HepG2 (cell line): ENCODE results near the gene CRIP1. TPM values are rescaled to one million over a fixed set of nuclear protein-coding genes. Genes with fewer than 3 reads are reported as not detected.
A peak's percentile ranks its signal among the peaks of the same experiment; 100 is the strongest.

ENCODE experiments used
- DMAP1 ChIP-seq: IDR thresholded peaks from 2 replicates; pipeline ENCODE4 v1.6.1; 2016
- GTF3A ChIP-seq: sonication (generic); formaldehyde crosslinking; conservative IDR thresholded peaks from 2 replicates; pipeline ENCODE4 v1.4.0; 2020; ENCODE audit warnings: mild to moderate bottlenecking, missing genetic modification reagents
- HMG20B ChIP-seq: conservative IDR thresholded peaks from 2 replicates; pipeline ENCODE4 v1.6.1; 2016; ENCODE audit warnings: missing genetic modification reagents, missing compliant biosample characterization
- HOXA9 ChIP-seq: sonication (generic); formaldehyde crosslinking; IDR thresholded peaks from 2 replicates; pipeline ENCODE4 v1.8.1; 2022; ENCODE audit warnings: missing genetic modification reagents, mild to moderate bottlenecking, moderate library complexity, borderline replicate concordance
- MTF1 ChIP-seq: sonication (generic); formaldehyde crosslinking; IDR thresholded peaks from 2 replicates; pipeline ENCODE4 v1.5.0; 2020; ENCODE audit warnings: missing genetic modification reagents
- NCOA1 ChIP-seq: sonication (generic); formaldehyde crosslinking; IDR thresholded peaks from 2 replicates; pipeline ENCODE4 v1.9.0; 2021; ENCODE audit warnings: missing genetic modification reagents
- NFRKB ChIP-seq: fragments of 450-650 bp; IDR thresholded peaks from 2 replicates; pipeline ENCODE4 v1.6.1; 2017
- NPAS2 ChIP-seq: sonication (generic); formaldehyde crosslinking; IDR thresholded peaks from 2 replicates; pipeline ENCODE4 v1.8.0; 2022; ENCODE audit warnings: mild to moderate bottlenecking, missing genetic modification reagents, borderline replicate concordance
- ONECUT2 ChIP-seq: sonication (generic); formaldehyde crosslinking; IDR thresholded peaks from 2 replicates; pipeline ENCODE4 v1.4.0; 2020; ENCODE audit warnings: missing genetic modification reagents
- ZBTB25 ChIP-seq: IDR thresholded peaks from 2 replicates; pipeline ENCODE4 v1.6.1; 2018; ENCODE audit warnings: missing genetic modification reagents
- ZBTB40 ChIP-seq, 2 experiments: fragments of 450-650 bp in 1 of 2; sonication (generic) in 1 of 2; formaldehyde crosslinking in 1 of 2; IDR thresholded peaks; 2 replicates each; pipeline versions ENCODE4 v1.6.1 to v1.8.0; 2016 to 2022; ENCODE audit warnings: antibody characterized with exemption in 1 of 2, mild to moderate bottlenecking in 1 of 2, missing genetic modification reagents in 1 of 2
- ZBTB8A ChIP-seq: sonication (generic); formaldehyde crosslinking; IDR thresholded peaks from 2 replicates; pipeline ENCODE4 v1.4.0; 2020; ENCODE audit warnings: mild to moderate bottlenecking, low read depth, missing genetic modification reagents, borderline replicate concordance
- ZNF280B ChIP-seq: sonication (generic); formaldehyde crosslinking; IDR thresholded peaks from 2 replicates; pipeline ENCODE4 v1.5.0; 2020; ENCODE audit warnings: missing genetic modification reagents, mild to moderate bottlenecking, borderline replicate concordance
- ZNF737 ChIP-seq: sonication (generic); formaldehyde crosslinking; IDR thresholded peaks from 2 replicates; pipeline ENCODE4 v1.5.0; 2020; ENCODE audit warnings: missing genetic modification reagents, mild to moderate bottlenecking, borderline replicate concordance
- polyA plus RNA-seq, 8 experiments: library from polyadenylated mRNA; depleted of rRNA in 3 of 8; stranded (reverse) in 7 of 8; unstranded in 1 of 8; fragments of >200 nt; fragmentation: Illumina TruSeq in 4 of 8; extraction: Trizol in 4 of 8; gene quantifications; 2 replicates each; pipeline versions ENCODE4 v1.2.1 to v1.2.3, GENCODE V29; 2011 to 2016; ENCODE audit warnings: low read depth in 4 of 8, missing spikeins in 1 of 8, mixed read lengths in 1 of 8; ENCODE audit not compliant: insufficient read depth in 1 of 8
- total RNA-seq, 5 experiments: library from RNA; depleted of rRNA; stranded (reverse); fragments of >200 nt; fragmentation: Illumina TruSeq; extraction: Trizol; gene quantifications; 2 replicates each; pipeline ENCODE4 v1.2.3, GENCODE V29; 2016; ENCODE audit warnings: low read depth in 1 of 5

CRIP1 gene
- total and polyA plus RNA-seq, 2 of the 13 experiments (the other 11 are each of a cell fraction or from before 2014, with no cell fraction given): 53.9 to 59.5 TPM

GRCh38 chr14:105480807-105481801, 5.6 kb upstream of the CRIP1 start (continued):
- no peak for TF ChIP-seq ZBTB40 (IDR thresholded peaks at IDR 0.05)
- peak; percentile 56; the same call in 1 of the 2 replicates for TF ChIP-seq ZBTB40 (CRISPR knock-in tag; IDR thresholded peaks at IDR 0.05)
- TF ChIP-seq ZBTB25 (CRISPR knock-in tag): no peak
- TF ChIP-seq ZNF280B (CRISPR knock-in tag): peak; percentile 77
- no peak for TF ChIP-seq NFRKB
- no peak for TF ChIP-seq MTF1
- no peak for TF ChIP-seq NPAS2 (CRISPR knock-in tag)
- TF ChIP-seq GTF3A: no peak
- no peak for TF ChIP-seq NCOA1 (CRISPR knock-in tag)
- TF ChIP-seq ZBTB8A (CRISPR knock-in tag): no peak
- TF ChIP-seq HOXA9: no peak
- TF ChIP-seq HMG20B (CRISPR knock-in tag): no peak
- TF ChIP-seq ZNF737 (CRISPR knock-in tag): no peak
- TF ChIP-seq ONECUT2 (CRISPR knock-in tag): no peak
- 0 out of 2 replicates have a peak, but pooled peaks have one; percentile 39 for TF ChIP-seq DMAP1 (CRISPR knock-in tag)
